Hepatocyte (in vitro differentiated cells): ENCODE measurements around the gene UBE2J2.

Source experiments
- CTCF ChIP-seq: fragments of 200-600 bp; sonication (generic); IDR thresholded peaks from 2 replicates; pipeline ENCODE4 v1.5.1; 2016; ENCODE audit warnings: antibody characterized with exemption, mild to moderate bottlenecking; ENCODE audit not compliant: poor library complexity
- EZH2 ChIP-seq: fragments of 200-600 bp; sonication (generic); IDR thresholded peaks from 2 replicates; pipeline ENCODE4 v1.6.1; 2016; ENCODE audit warnings: antibody characterized with exemption, mild to moderate bottlenecking, borderline replicate concordance
- EZH2phosphoT487 ChIP-seq: fragments of 200-600 bp; sonication (generic); IDR thresholded peaks from one replicate; pipeline ENCODE4 v1.6.1; 2018; ENCODE audit warnings: antibody characterized with exemption, mild to moderate bottlenecking, low read depth, moderate library complexity; ENCODE audit not compliant: unreplicated experiment, severe bottlenecking

DNA sequence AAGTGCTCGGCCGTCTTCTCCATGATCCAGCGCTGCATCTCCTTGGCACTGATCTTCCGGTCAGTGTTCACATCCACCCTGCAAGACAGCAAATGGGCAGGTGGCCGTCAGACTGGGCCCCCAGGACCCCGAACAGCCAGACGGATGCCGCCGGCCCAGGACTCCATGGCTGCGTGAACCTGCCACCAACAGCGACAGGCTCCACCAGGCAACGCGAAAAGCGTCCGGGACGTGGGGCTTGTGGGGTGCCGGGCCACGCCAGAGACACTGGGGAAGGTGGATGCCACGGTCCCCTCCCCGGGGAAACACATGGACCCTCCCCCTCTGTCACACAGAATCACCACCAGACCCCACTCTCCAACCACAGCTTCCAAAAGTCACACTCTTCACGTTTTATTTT, 49.8 kb downstream of the UBE2J2 start:
- no peak for TF ChIP-seq CTCF
- no peak for TF ChIP-seq EZH2
- no peak for TF ChIP-seq EZH2phosphoT487
